NCI-H1092 (cell line): ENCODE measurements around the gene PDXK.

Experiments used
- DNase-seq: peaks from one replicate; lab custom pipeline; 2025; lab: John Stamatoyannopoulos, UW

PDXK gene

GRCh38 chr21:43723648-43724047 is 4.7 kb downstream of the PDXK start:
- DNase-seq, result no peak

DNA sequence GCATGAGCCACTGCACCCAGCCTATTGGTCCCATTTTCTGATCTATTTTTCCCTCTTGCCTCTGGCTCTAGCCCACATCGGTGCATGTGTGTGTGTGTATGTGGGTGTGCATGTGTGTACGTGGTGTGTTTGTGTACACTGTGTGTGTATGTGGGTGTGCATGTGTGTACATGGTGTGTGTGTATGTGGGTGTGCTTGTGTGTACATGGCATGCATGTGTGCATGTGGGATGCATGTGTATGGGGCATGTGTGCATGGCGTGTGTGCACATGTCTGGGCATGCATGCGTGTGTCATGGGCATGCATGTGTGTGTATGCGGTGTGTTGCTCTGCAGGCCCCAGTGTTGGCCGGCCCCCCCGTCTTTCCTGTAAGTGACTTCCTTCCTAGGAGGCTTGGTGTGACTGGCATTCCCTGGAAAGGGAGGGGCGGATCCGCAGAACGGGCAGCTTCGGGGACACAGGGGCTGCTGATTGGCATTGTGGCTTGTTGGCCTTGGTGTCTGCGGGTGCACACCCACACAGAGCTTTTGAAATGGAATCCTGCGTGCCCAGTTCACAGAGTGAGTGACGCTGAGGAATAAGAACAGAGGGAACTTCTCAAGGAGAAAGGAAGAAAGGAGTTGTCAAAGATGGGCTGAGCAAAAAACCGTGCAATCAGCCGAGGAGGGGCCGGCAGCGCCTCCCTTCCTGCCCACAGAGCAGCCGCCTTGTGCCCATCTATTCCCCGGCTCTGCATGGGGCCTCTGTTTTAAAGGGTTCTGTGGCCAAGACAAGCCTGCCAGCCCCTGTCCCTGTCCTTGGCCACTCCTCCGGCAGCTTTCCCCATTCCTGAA is 8.0 kb downstream of the PDXK start:
- DNase-seq, result no peak

DNA sequence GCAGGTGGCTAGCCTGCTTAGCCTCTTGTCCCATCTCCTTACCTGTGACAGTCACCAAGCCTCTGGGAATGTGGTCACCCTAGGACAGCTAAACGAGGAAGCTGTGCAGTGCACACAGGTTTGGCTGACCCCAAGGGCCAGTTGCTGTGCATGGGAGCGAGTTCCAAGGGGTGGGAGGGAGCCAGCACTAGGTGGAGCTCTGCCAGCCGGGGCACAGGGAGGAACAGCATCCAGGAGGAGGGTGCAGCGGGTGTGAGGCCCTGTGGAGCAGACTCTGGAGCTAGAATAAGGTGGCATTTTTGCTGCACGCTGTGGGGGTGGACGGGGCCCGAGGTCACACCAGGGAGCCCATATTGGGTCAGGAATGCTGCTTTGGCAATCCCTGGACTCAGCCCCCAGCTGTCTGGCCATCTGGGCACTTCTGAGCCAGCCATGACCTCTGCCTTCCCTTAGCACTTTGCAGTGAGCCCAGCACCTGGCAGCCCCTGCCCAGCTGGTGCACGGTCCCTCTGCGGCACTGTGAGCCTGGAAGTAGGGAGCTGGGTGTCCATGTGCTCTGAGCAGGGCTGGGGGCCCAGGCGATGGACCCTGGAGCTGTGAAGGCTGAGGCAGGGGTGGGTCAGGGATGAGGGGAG is 8.7 kb downstream of the PDXK start:
- no peak for DNase-seq

DNA sequence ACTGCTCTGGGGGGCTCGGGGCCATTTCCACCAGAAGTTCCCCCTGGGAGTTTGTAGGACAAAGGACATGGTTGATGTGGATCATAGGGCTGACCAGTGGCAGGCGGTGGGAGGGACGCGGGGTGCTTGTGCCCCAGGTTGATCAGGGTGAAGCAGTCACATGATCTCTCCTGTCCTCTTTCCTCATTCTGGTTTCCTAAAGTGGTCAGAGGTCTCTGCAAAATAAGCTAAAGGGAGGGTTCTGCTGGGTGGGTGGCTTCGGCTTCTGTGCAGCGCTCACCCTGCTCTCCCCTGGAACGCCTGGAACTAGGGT is 9.2 kb downstream of the PDXK start:
- no peak for DNase-seq

- DNase-seq, result peak; percentile 80
Observed at GRCh38 chr21:43728467-43729390, 9.8 kb downstream of the PDXK start.

GRCh38 chr21:43731476-43731875 is 12.5 kb downstream of the PDXK start:
- no peak for DNase-seq

GRCh38 chr21:43731891-43732711 is 13.2 kb downstream of the PDXK start:
- DNase-seq, result no peak

GRCh38 chr21:43733060-43733459 is 14.1 kb downstream of the PDXK start:
- DNase-seq, result no peak

GRCh38 chr21:43733529-43734071 is 14.7 kb downstream of the PDXK start:
- DNase-seq, result no peak

DNA sequence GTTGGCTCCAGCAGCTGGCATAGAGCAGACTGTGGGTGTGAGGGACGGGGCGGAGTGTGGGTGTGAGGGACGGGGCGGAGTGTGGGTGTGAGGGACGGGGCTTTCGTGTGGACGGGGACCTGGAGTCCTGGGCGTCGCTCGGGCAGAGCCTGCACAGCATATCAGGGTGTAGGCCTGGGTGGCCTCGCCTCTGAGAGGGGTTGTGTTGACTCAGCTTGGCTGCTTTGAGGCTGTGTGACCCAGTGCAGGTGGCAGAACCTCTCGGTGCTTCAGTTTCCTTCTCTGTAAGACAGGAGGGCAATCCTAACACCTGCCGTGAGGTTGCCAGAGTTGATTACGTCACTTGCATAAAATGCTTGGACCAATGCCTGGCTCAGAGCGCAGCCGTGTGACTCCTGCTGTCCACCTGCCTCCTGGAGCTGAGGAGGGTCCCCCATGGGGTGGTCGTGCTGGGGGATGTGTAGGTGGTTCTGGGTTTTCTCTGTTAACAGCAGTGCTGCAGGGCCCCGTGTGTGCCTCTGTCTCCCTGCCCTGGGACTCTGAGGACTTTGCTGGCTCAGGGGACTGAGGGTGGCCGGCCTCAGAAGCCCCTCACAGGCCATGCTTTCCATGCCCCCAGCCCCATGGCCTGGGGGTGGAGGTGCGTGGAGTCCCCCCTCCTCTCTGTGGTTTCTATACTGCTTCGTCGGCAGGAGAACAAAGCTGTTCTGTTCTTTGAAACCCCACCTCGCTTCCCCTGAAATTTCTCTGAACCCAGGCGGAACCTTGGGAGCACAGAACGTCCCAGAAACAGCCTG is 15.4 kb downstream of the PDXK start:
- no peak for DNase-seq

DNA sequence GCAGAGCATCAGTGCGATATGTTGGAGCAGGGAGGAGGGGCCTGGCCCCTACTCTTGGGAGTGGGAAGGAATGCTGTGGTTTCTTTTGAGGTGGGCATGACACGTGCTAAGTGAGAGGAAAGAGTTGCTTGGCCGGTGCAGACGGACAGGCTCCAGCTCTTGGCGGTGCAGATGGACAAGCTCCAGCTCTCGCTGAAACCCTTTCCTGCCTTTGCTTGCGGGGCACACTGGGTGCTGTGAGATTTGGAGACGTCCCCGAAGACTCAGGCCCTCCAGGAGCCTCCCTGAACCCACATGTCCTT is 15.9 kb downstream of the PDXK start:
- DNase-seq, result no peak

DNA sequence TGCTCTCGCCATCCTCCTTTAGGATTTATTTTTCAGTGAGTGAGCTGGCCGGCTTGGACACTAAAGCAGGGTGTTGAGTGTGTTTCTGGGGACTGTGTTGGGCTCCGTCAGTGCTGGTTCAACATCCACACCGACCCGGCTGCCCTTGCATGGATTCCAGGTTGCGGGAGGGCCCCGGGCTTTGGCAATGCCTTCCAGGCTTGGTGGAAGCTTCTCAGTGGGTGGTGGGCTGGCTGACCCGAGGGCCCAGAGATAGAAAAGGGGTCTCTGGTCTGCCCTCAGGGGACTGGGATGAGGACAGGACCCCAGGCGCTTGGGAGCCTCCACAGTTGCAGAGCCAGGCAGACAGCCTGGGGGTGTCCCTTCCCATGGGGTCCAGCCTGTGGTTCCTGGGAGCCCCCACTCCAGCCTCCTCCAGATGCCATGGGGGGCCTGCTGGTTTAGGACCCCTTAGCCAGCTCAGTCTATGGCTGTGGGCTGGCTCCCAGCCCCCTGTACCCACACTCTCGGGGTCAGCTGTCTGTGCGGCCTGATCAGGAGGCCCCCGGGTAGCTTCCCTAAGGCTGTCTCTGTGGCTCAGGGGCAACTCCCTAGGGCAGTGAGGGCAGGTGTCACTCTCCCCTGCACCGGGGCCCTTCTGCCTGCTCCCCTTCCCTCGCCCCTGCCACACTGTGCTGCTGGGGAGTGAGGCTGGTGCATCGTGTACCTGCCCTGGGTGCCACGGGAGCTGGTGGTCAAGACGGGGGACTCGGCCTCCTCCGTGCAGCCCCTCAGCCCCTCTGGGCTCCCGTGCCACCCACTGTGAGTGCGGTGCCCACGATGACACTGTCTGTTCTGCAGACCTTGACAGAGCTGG is 16.5 kb downstream of the PDXK start:
- no peak for DNase-seq

- no peak for DNase-seq
Observed at GRCh38 chr21:43736224-43736883, 17.4 kb downstream of the PDXK start.

- DNase-seq, result no peak
Observed at GRCh38 chr21:43737158-43737950, 18.4 kb downstream of the PDXK start.

GRCh38 chr21:43739621-43740435 is 20.9 kb downstream of the PDXK start:
- no peak for DNase-seq

DNA sequence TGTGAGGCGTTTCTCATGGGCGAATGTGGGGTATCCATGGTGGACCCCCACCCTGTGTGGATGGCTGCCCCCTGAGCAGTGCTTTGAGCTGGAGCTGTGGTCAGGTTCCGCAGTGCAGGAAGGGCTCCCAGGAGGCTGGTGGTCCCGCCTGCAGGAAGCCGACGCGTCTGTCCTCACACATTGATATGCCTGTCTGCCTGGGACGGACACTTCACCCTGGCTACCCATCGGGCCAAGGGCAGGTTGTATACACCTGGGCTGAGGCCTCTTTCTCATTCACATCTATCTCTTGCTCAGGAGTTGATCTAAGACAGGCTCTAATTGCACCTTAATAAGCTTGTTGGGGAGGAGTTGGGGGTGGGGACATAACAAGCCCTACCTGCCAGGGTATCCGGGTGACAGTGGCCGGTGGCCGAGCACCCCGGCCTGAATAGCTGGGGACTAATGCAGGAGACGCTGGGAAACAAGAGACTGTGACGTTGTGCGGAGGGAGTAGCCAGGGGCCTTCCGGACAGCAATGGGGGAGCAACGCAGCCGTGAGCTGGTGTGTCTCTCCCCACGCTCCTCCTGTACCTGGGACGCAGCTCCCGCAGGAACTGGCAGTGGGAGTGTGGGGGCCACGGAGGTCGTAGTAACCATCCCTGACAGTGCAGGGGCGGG is 21.7 kb downstream of the PDXK start:
- peak; percentile 70 for DNase-seq

DNA sequence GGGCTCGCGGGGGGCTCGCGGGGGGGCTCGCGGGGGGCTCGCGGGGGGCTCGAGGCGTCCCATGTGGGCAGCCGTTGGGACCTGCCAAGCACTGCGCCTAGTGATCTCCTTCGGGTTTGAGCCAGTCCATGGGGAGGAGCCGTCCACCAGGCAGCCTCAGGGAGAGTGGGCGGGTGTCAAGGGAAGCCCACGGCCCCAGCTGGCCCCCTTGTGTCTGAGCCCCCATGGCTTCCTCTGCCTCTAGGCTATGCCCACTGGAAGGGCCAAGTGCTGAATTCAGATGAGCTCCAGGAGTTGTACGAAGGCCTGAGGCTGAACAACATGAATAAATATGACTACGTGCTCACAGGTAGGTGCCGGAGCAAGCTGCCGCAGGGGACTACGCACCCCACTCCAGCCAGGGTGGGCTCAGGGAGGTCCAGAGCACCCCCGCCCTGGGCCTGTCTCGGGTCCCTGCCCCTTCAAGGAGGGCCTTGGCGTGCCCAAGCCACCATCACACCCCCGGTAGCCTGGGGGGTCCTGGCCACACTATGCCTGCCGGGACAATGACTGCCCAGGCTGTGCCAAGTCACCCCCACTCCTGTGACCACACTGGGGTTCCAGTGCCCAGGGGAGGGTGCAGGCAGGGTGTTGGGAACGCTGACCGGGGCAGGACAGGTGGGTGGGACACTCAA is 22.6 kb downstream of the PDXK start:
- DNase-seq, result no peak
